ENCODE measurements around the gene ERICH2.

Gene ERICH2

GRCh38 chr2:170823088-170823897 lies 53.1 kb downstream of the ERICH2 start:
- peaks cover 21% of the 10 kb centered on the region for H3K4me1 ChIP-seq (ENCODE audit: insufficient read depth, low read length)
- H3K9me3 ChIP-seq (ENCODE audit: low read length): peaks cover 7% of the 10 kb centered on the region
- peaks cover 77% of the 10 kb centered on the region for H3K27me3 ChIP-seq (ENCODE audit: insufficient read depth, low read length)
- no peaks in the 10 kb centered on the region for H3K36me3 ChIP-seq (ENCODE audit: insufficient read depth, low read length)
- peak overlapping the region; percentile 80 for H2AFZ ChIP-seq (ENCODE audit: low read depth, low read length)
- peak overlapping the region; percentile 55 for H3K4me3 ChIP-seq (ENCODE audit: low read length)

GRCh38 chr2:170823898-170824215 lies 53.7 kb downstream of the ERICH2 start:
- H2AFZ ChIP-seq (ENCODE audit: low read depth, low read length): peak overlapping the region; percentile 39
- peak overlapping the region; percentile 55 for H3K4me3 ChIP-seq (ENCODE audit: low read length)
- no peaks in the 10 kb centered on the region for H3K36me3 ChIP-seq (ENCODE audit: insufficient read depth, low read length)
- peaks cover 71% of the 10 kb centered on the region for H3K27me3 ChIP-seq (ENCODE audit: insufficient read depth, low read length)
- peaks cover 7% of the 10 kb centered on the region for H3K9me3 ChIP-seq (ENCODE audit: low read length)
- H3K4me1 ChIP-seq (ENCODE audit: insufficient read depth, low read length): peaks cover 15% of the 10 kb centered on the region

GRCh38 chr2:170824526-170825015 lies 54.4 kb downstream of the ERICH2 start:
- Histone ChIP-seq H3K27me3 (ENCODE audit: insufficient read depth, low read length) (peaks cover 64% of the 10 kb centered on the region), H3K4me3 (ENCODE audit: low read length) (no peak overlapping the region), H3K9me3 (ENCODE audit: low read length) (peaks cover 7% of the 10 kb centered on the region), H3K4me1 (ENCODE audit: insufficient read depth, low read length) (peaks cover 15% of the 10 kb centered on the region), H2AFZ (ENCODE audit: low read depth, low read length) (no peak overlapping the region), H3K36me3 (ENCODE audit: insufficient read depth, low read length) (no peaks in the 10 kb centered on the region)

- H3K9me3 ChIP-seq (ENCODE audit: low read length): peaks cover 2% of the 10 kb centered on the region
- H3K4me3 ChIP-seq (ENCODE audit: low read length): no peak overlapping the region
- no peaks in the 10 kb centered on the region for H3K36me3 ChIP-seq (ENCODE audit: insufficient read depth, low read length)
- H3K4me1 ChIP-seq (ENCODE audit: insufficient read depth, low read length): peaks cover 7% of the 10 kb centered on the region
- peaks cover 30% of the 10 kb centered on the region for H3K27me3 ChIP-seq (ENCODE audit: insufficient read depth, low read length)
- H2AFZ ChIP-seq (ENCODE audit: low read depth, low read length): no peak overlapping the region
These were observed 57.8 kb downstream of the ERICH2 start for GRCh38 chr2:170827841-170828532.

GRCh38 chr2:170828533-170828916 lies 58.3 kb downstream of the ERICH2 start:
- Histone ChIP-seq H3K4me1 (ENCODE audit: insufficient read depth, low read length) (peaks cover 3% of the 10 kb centered on the region), H3K36me3 (ENCODE audit: insufficient read depth, low read length) (no peaks in the 10 kb centered on the region), H3K27me3 (ENCODE audit: insufficient read depth, low read length) (peaks cover 26% of the 10 kb centered on the region), H3K9me3 (ENCODE audit: low read length) (peaks cover 2% of the 10 kb centered on the region), H3K4me3 (ENCODE audit: low read length) (no peak overlapping the region), H2AFZ (ENCODE audit: low read depth, low read length) (no peak overlapping the region)

- H3K36me3 ChIP-seq (ENCODE audit: insufficient read depth, low read length): no peaks in the 10 kb centered on the region
- H3K27me3 ChIP-seq (ENCODE audit: insufficient read depth, low read length): peaks cover 21% of the 10 kb centered on the region
- no peak overlapping the region for H2AFZ ChIP-seq (ENCODE audit: low read depth, low read length)
- no peaks in the 10 kb centered on the region for H3K4me1 ChIP-seq (ENCODE audit: insufficient read depth, low read length)
- peaks cover 2% of the 10 kb centered on the region for H3K9me3 ChIP-seq (ENCODE audit: low read length)
- no peak overlapping the region for H3K4me3 ChIP-seq (ENCODE audit: low read length)
These were observed 58.9 kb downstream of the ERICH2 start for GRCh38 chr2:170829036-170829435.

- H2AFZ ChIP-seq (ENCODE audit: low read depth, low read length): no peak overlapping the region
- H3K27me3 ChIP-seq (ENCODE audit: insufficient read depth, low read length): peaks cover 11% of the 10 kb centered on the region
- no peaks in the 10 kb centered on the region for H3K36me3 ChIP-seq (ENCODE audit: insufficient read depth, low read length)
- no peaks in the 10 kb centered on the region for H3K4me1 ChIP-seq (ENCODE audit: insufficient read depth, low read length)
- no peaks in the 10 kb centered on the region for H3K9me3 ChIP-seq (ENCODE audit: low read length)
- no peak overlapping the region for H3K4me3 ChIP-seq (ENCODE audit: low read length)
These were observed 60.0 kb downstream of the ERICH2 start for GRCh38 chr2:170830166-170830565.

GRCh38 chr2:170831115-170831514 lies 60.9 kb downstream of the ERICH2 start:
- no peaks in the 10 kb centered on the region for H3K9me3 ChIP-seq (ENCODE audit: low read length)
- H2AFZ ChIP-seq (ENCODE audit: low read depth, low read length): no peak overlapping the region
- H3K4me1 ChIP-seq (ENCODE audit: insufficient read depth, low read length): no peaks in the 10 kb centered on the region
- peaks cover 5% of the 10 kb centered on the region for H3K27me3 ChIP-seq (ENCODE audit: insufficient read depth, low read length)
- H3K36me3 ChIP-seq (ENCODE audit: insufficient read depth, low read length): no peaks in the 10 kb centered on the region
- no peak overlapping the region for H3K4me3 ChIP-seq (ENCODE audit: low read length)

GRCh38 chr2:170836027-170836426 lies 65.8 kb downstream of the ERICH2 start:
- Histone ChIP-seq H3K4me3 (ENCODE audit: low read length) (no peak overlapping the region), H3K27me3 (ENCODE audit: insufficient read depth, low read length) (no peaks in the 10 kb centered on the region), H3K9me3 (ENCODE audit: low read length) (no peaks in the 10 kb centered on the region), H2AFZ (ENCODE audit: low read depth, low read length) (no peak overlapping the region), H3K4me1 (ENCODE audit: insufficient read depth, low read length) (no peaks in the 10 kb centered on the region), H3K36me3 (ENCODE audit: insufficient read depth, low read length) (no peaks in the 10 kb centered on the region)

- Histone ChIP-seq H3K4me1 (ENCODE audit: insufficient read depth, low read length) (no peaks in the 10 kb centered on the region), H3K4me3 (ENCODE audit: low read length) (no peak overlapping the region), H3K36me3 (ENCODE audit: insufficient read depth, low read length) (no peaks in the 10 kb centered on the region), H3K9me3 (ENCODE audit: low read length) (no peaks in the 10 kb centered on the region), H3K27me3 (ENCODE audit: insufficient read depth, low read length) (no peaks in the 10 kb centered on the region), H2AFZ (ENCODE audit: low read depth, low read length) (no peak overlapping the region)
These were observed 70.6 kb downstream of the ERICH2 start for GRCh38 chr2:170840717-170841210.

GRCh38 chr2:170842785-170843184 lies 72.6 kb downstream of the ERICH2 start:
- Histone ChIP-seq H3K9me3 (ENCODE audit: low read length) (no peaks in the 10 kb centered on the region), H3K4me1 (ENCODE audit: insufficient read depth, low read length) (no peaks in the 10 kb centered on the region), H2AFZ (ENCODE audit: low read depth, low read length) (no peak overlapping the region), H3K27me3 (ENCODE audit: insufficient read depth, low read length) (no peaks in the 10 kb centered on the region), H3K4me3 (ENCODE audit: low read length) (no peak overlapping the region), H3K36me3 (ENCODE audit: insufficient read depth, low read length) (no peaks in the 10 kb centered on the region)

GRCh38 chr2:170843656-170844055 lies 73.5 kb downstream of the ERICH2 start:
- Histone ChIP-seq H3K27me3 (ENCODE audit: insufficient read depth, low read length) (no peaks in the 10 kb centered on the region), H3K9me3 (ENCODE audit: low read length) (no peaks in the 10 kb centered on the region), H3K4me3 (ENCODE audit: low read length) (no peak overlapping the region), H2AFZ (ENCODE audit: low read depth, low read length) (no peak overlapping the region), H3K4me1 (ENCODE audit: insufficient read depth, low read length) (no peaks in the 10 kb centered on the region), H3K36me3 (ENCODE audit: insufficient read depth, low read length) (no peaks in the 10 kb centered on the region)

GRCh38 chr2:170845343-170845742 lies 75.2 kb downstream of the ERICH2 start:
- no peak overlapping the region for H2AFZ ChIP-seq (ENCODE audit: low read depth, low read length)
- no peaks in the 10 kb centered on the region for H3K27me3 ChIP-seq (ENCODE audit: insufficient read depth, low read length)
- no peaks in the 10 kb centered on the region for H3K4me1 ChIP-seq (ENCODE audit: insufficient read depth, low read length)

More at GRCh38 chr2:170845343-170845742, 75.2 kb downstream of the ERICH2 start:
- Histone ChIP-seq H3K36me3 (ENCODE audit: insufficient read depth, low read length) (no peaks in the 10 kb centered on the region), H3K4me3 (ENCODE audit: low read length) (no peak overlapping the region), H3K9me3 (ENCODE audit: low read length) (no peaks in the 10 kb centered on the region)

Measured in neuron (in vitro differentiated cells).